HG03045 (cell line): Measurements from ENCODE around the gene TMEM234.
A peak's percentile ranks its signal among the peaks of the same experiment; 100 is the strongest.

ENCODE experiments used
- ATAC-seq: cut with Tn5 transposase; IDR thresholded peaks from one replicate; pipeline ENCODE4 v1.9.1; 2021; ENCODE audit warnings: mild to moderate bottlenecking, moderate library complexity; ENCODE audit not compliant: unreplicated experiment

TMEM234 gene

GRCh38 chr1:32201011-32201855 is 20.9 kb downstream of the TMEM234 start:
- ATAC-seq, result peak; percentile 37

GRCh38 chr1:32200226-32201010 is 21.7 kb downstream of the TMEM234 start, which contains the start of gene CCDC28B:
TSS of gene CCDC28B (plus strand) at chr1:32200595. CDS start at chr1:32201936, 1,341 bp downstream.
- peak; percentile 25 for ATAC-seq

- ATAC-seq, result no peak
Measured at GRCh38 chr1:32199717-32200072, 22.5 kb downstream of the TMEM234 start.

GRCh38 chr1:32199043-32199716 is 23.0 kb downstream of the TMEM234 start:
- no peak for ATAC-seq

GRCh38 chr1:32198237-32199042 is 23.7 kb downstream of the TMEM234 start:
- no peak for ATAC-seq

- ATAC-seq, result no peak
Measured at GRCh38 chr1:32197837-32198236, 24.3 kb downstream of the TMEM234 start.

GRCh38 chr1:32197074-32197473 is 25.1 kb downstream of the TMEM234 start:
- no peak for ATAC-seq

GRCh38 chr1:32195972-32196823 is 26.0 kb downstream of the TMEM234 start:
- no peak for ATAC-seq

- ATAC-seq, result no peak
Measured at GRCh38 chr1:32195531-32195930, 26.6 kb downstream of the TMEM234 start.

GRCh38 chr1:32194984-32195383 is 27.2 kb downstream of the TMEM234 start:
- no peak for ATAC-seq

GRCh38 chr1:32192220-32192948 is 29.8 kb downstream of the TMEM234 start:
- ATAC-seq, result no peak

- no peak for ATAC-seq
Measured at GRCh38 chr1:32187850-32188249, 34.3 kb downstream of the TMEM234 start.

GRCh38 chr1:32186491-32186890 is 35.7 kb downstream of the TMEM234 start:
- no peak for ATAC-seq

- no peak for ATAC-seq
Measured at GRCh38 chr1:32186077-32186476, 36.1 kb downstream of the TMEM234 start.

GRCh38 chr1:32184650-32185049 is 37.5 kb downstream of the TMEM234 start:
- no peak for ATAC-seq

GRCh38 chr1:32182060-32182459 is 40.1 kb downstream of the TMEM234 start:
- no peak for ATAC-seq

- no peak for ATAC-seq
Measured at GRCh38 chr1:32181563-32181962, 40.6 kb downstream of the TMEM234 start.

- no peak for ATAC-seq
Measured at GRCh38 chr1:32181065-32181464, 41.1 kb downstream of the TMEM234 start.
